HEK293 (cell line): ENCODE results near the gene PTPRN2.

Source experiments
- CTCF ChIA-PET: fragments of 350-600 bp; formaldehyde crosslinking; extraction: SDS; loops from one replicate; lab custom pipeline; 2021; ENCODE audit warnings: antibody characterized with exemption; lab: Yijun Ruan, JAX
- POLR2A ChIA-PET: fragments of 300-600 bp; formaldehyde crosslinking; extraction: SDS; loops from one replicate; lab custom pipeline; 2020; ENCODE audit warnings: antibody characterized with exemption, inconsistent platforms; lab: Yijun Ruan, JAX
- H3K27ac ChIP-seq: fragments of 200-500 bp; sonication (Bioruptor generic); 2 replicates; pipeline ENCODE4 v1.5.1; 2014; ENCODE audit warnings: low read depth, low read length, control low read depth, inconsistent platforms; ENCODE audit errors: extremely low read depth
- H3K36me3 ChIP-seq, 2 experiments: fragments of 200-500 bp in 1 of 2; sonication (Bioruptor generic) in 1 of 2; 1 replicate in 1 of 2; 2 replicates in 1 of 2; pipeline ENCODE4 v1.5.1; 2014 to 2017; ENCODE audit warnings: inconsistent platforms in 2 of 2, low read length in 2 of 2; ENCODE audit not compliant: control insufficient read depth in 2 of 2, insufficient read depth in 1 of 2
- H3K4me1 ChIP-seq: fragments of 200-500 bp; sonication (Bioruptor generic); 2 replicates; pipeline ENCODE4 v1.5.1; 2014; ENCODE audit warnings: mild to moderate bottlenecking, low read length, inconsistent platforms; ENCODE audit not compliant: control insufficient read depth, insufficient read depth
- H3K4me3 ChIP-seq: 2 replicates; pipeline ENCODE4 v1.5.1; 2011; ENCODE audit warnings: low read depth, mild to moderate bottlenecking, control low read depth, low read length, moderate library complexity
- H3K9me3 ChIP-seq: fragments of 200-500 bp; sonication (Bioruptor generic); 2 replicates; pipeline ENCODE4 v1.5.1; 2014; ENCODE audit warnings: low read depth, low read length, inconsistent platforms; ENCODE audit not compliant: control insufficient read depth, insufficient read depth
- GLIS2 ChIP-seq: fragments of 450-650 bp; formaldehyde crosslinking; IDR thresholded peaks from 2 replicates; pipeline ENCODE4 v1.5.1; 2016; ENCODE audit warnings: missing biosample characterization, missing genetic modification characterization
- PRDM2 ChIP-seq: fragments of 450-650 bp; formaldehyde crosslinking; IDR thresholded peaks from 2 replicates; pipeline ENCODE4 v1.5.1; 2016; ENCODE audit warnings: missing biosample characterization, missing genetic modification characterization, borderline replicate concordance
- ZNF121 ChIP-seq: fragments of 450-650 bp; formaldehyde crosslinking; IDR thresholded peaks from 2 replicates; pipeline ENCODE4 v1.5.1; 2016; ENCODE audit warnings: missing biosample characterization, missing genetic modification characterization
- ZNF202 ChIP-seq: fragments of 450-650 bp; formaldehyde crosslinking; IDR thresholded peaks from 2 replicates; pipeline ENCODE4 v1.5.1; 2016; ENCODE audit warnings: missing biosample characterization, missing genetic modification characterization, borderline replicate concordance
- ZNF223 ChIP-seq: fragments of 450-650 bp; formaldehyde crosslinking; IDR thresholded peaks from 2 replicates; pipeline ENCODE4 v1.5.1; 2016; ENCODE audit warnings: missing biosample characterization, missing genetic modification characterization
- ZNF24 ChIP-seq: fragments of 450-650 bp; formaldehyde crosslinking; IDR thresholded peaks from 2 replicates; pipeline ENCODE4 v1.5.1; 2016; ENCODE audit warnings: missing biosample characterization, missing genetic modification characterization
- ZNF280D ChIP-seq: fragments of 450-650 bp; formaldehyde crosslinking; IDR thresholded peaks from 2 replicates; pipeline ENCODE4 v1.5.1; 2016; ENCODE audit warnings: missing biosample characterization, missing genetic modification characterization
- ZNF350 ChIP-seq: fragments of 450-650 bp; formaldehyde crosslinking; IDR thresholded peaks from 2 replicates; pipeline ENCODE4 v1.5.0; 2017; ENCODE audit warnings: missing biosample characterization, mild to moderate bottlenecking, missing genetic modification characterization
- ZNF391 ChIP-seq: fragments of 450-650 bp; formaldehyde crosslinking; IDR thresholded peaks from 2 replicates; pipeline ENCODE4 v1.5.1; 2016; ENCODE audit warnings: low read depth, missing biosample characterization, missing genetic modification characterization, borderline replicate concordance
- ZNF404 ChIP-seq: fragments of 450-650 bp; formaldehyde crosslinking; IDR thresholded peaks from 2 replicates; pipeline ENCODE4 v1.5.1; 2017; ENCODE audit warnings: missing biosample characterization, missing genetic modification characterization
- ZNF488 ChIP-seq: fragments of 450-650 bp; formaldehyde crosslinking; IDR thresholded peaks from 2 replicates; pipeline ENCODE4 v1.5.1; 2016; ENCODE audit warnings: missing biosample characterization, missing genetic modification characterization
- ZNF692 ChIP-seq: fragments of 450-650 bp; formaldehyde crosslinking; IDR thresholded peaks from 2 replicates; pipeline ENCODE4 v1.5.1; 2016; ENCODE audit warnings: missing biosample characterization, missing genetic modification characterization
- TF ChIP-seq, protein P1 (sequence below): fragments of 450-650 bp; formaldehyde crosslinking; IDR thresholded peaks from 2 replicates; pipeline ENCODE4 v1.5.1; 2017; ENCODE audit warnings: missing biosample characterization, mild to moderate bottlenecking, missing genetic modification characterization, moderate library complexity
- TF ChIP-seq, protein P2 (sequence below): fragments of 450-650 bp; formaldehyde crosslinking; IDR thresholded peaks from 2 replicates; pipeline ENCODE4 v1.5.1; 2016; ENCODE audit warnings: missing biosample characterization, missing genetic modification characterization

Gene PTPRN2

GRCh38 chr7:157609932-157610640 is 977.5 kb downstream of the PTPRN2 start (continued):
- TF ChIP-seq PRDM2 (tag by site-specific recombination) (no peak), ZNF391 (tag by site-specific recombination) (no peak), ZNF202 (tag by site-specific recombination) (no peak)
- TF ChIP-seq, all 188 proteins: peak for 0

- CTCF ChIA-PET: no interaction called here
- Histone ChIP-seq H3K27ac (no peak overlapping the region), H3K9me3 (no peaks in the 10 kb centered on the region), H3K4me1 (no peaks in the 10 kb centered on the region), H3K36me3 (no peaks in the 10 kb centered on the region), H3K4me3 (no peak overlapping the region)
- POLR2A ChIA-PET: no interaction called here
- TF ChIP-seq ZNF24 (tag by site-specific recombination) (no peak), ZNF280D (tag by site-specific recombination) (no peak), ZNF488 (tag by site-specific recombination) (no peak), ZNF692 (tag by site-specific recombination) (no peak), ZNF223 (tag by site-specific recombination) (no peak), ZNF404 (no peak), ZNF121 (tag by site-specific recombination) (no peak), ZNF350 (tag by site-specific recombination) (no peak), GLIS2 (tag by site-specific recombination) (no peak)
- TF ChIP-seq, protein P1, sequence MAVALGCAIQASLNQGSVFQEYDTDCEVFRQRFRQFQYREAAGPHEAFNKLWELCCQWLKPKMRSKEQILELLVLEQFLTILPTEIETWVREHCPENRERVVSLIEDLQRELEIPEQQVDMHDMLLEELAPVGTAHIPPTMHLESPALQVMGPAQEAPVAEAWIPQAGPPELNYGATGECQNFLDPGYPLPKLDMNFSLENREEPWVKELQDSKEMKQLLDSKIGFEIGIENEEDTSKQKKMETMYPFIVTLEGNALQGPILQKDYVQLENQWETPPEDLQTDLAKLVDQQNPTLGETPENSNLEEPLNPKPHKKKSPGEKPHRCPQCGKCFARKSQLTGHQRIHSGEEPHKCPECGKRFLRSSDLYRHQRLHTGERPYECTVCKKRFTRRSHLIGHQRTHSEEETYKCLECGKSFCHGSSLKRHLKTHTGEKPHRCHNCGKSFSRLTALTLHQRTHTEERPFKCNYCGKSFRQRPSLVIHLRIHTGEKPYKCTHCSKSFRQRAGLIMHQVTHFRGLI (tag by site-specific recombination): no peak
- TF ChIP-seq, protein P2, sequence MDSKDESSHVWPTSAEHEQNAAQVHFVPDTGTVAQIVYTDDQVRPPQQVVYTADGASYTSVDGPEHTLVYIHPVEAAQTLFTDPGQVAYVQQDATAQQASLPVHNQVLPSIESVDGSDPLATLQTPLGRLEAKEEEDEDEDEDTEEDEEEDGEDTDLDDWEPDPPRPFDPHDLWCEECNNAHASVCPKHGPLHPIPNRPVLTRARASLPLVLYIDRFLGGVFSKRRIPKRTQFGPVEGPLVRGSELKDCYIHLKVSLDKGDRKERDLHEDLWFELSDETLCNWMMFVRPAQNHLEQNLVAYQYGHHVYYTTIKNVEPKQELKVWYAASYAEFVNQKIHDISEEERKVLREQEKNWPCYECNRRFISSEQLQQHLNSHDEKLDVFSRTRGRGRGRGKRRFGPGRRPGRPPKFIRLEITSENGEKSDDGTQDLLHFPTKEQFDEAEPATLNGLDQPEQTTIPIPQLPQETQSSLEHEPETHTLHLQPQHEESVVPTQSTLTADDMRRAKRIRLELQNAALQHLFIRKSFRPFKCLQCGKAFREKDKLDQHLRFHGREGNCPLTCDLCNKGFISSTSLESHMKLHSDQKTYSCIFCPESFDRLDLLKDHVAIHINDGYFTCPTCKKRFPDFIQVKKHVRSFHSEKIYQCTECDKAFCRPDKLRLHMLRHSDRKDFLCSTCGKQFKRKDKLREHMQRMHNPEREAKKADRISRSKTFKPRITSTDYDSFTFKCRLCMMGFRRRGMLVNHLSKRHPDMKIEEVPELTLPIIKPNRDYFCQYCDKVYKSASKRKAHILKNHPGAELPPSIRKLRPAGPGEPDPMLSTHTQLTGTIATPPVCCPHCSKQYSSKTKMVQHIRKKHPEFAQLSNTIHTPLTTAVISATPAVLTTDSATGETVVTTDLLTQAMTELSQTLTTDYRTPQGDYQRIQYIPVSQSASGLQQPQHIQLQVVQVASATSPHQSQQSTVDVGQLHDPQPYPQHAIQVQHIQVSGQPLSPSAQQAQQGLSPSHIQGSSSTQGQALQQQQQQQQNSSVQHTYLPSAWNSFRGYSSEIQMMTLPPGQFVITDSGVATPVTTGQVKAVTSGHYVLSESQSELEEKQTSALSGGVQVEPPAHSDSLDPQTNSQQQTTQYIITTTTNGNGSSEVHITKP (tag by site-specific recombination): no peak
Measured at GRCh38 chr7:157609516-157609915, 978.1 kb downstream of the PTPRN2 start.
